Ovary (tissue), 9 donors: ENCODE data around the gene TRMT10B. TPM values are rescaled to one million over a fixed set of nuclear protein-coding genes. Genes with fewer than 3 reads are reported as not detected.

ENCODE experiments used
- DNase-seq, 5 donors: peaks; one replicate each; pipeline ENCODE4 v3.0.0-alpha.2; 2019 to 2020
- H3K27ac ChIP-seq, 2 donors: fragments of 200-600 bp; one replicate each; pipeline versions ENCODE4 v1.5.1 to v1.8.0; 2019 to 2022
- H3K27me3 ChIP-seq: fragments of 200-600 bp; one replicate; pipeline ENCODE4 v1.8.0; 2022
- H3K36me3 ChIP-seq: fragments of 200-600 bp; sonication (generic); one replicate; pipeline ENCODE4 v1.5.1; 2019
- H3K4me1 ChIP-seq: one replicate; pipeline ENCODE4 v1.8.1; 2013; ENCODE audit warnings: mild to moderate bottlenecking, moderate library complexity; ENCODE audit not compliant: insufficient read depth
- H3K4me3 ChIP-seq: fragments of 200-600 bp; sonication (generic); one replicate; pipeline ENCODE4 v1.5.1; 2017
- H3K9me3 ChIP-seq, 2 donors: fragments of 200-600 bp in 1 of 2; sonication (generic) in 1 of 2; one replicate each; pipeline versions ENCODE4 v1.5.1 to v1.8.1; 2013 to 2019; ENCODE audit warnings: mild to moderate bottlenecking in 1 of 2, moderate library complexity in 1 of 2
- EP300 ChIP-seq: sonication (generic); formaldehyde crosslinking; IDR thresholded peaks from one replicate; pipeline ENCODE4 v1.6.1; 2017; ENCODE audit warnings: antibody characterized with exemption
- POLR2A ChIP-seq: fragments of 450-650 bp; IDR thresholded peaks from one replicate; pipeline ENCODE4 v1.6.1; 2017; ENCODE audit warnings: antibody characterized with exemption, mild to moderate bottlenecking, moderate library complexity
- WGBS, 3 donors: extraction: QIAGEN DNeasy Blood & Tissue Kit in 1 of 3; methylation state at CpG; one replicate each; pipeline versions ENCODE4 v1.1.5 to v1.1.7; 2013 to 2017; 5-methylcytosine and 5-hydroxymethylcytosine counted together
- intact Hi-C, 4 donors: fragments of 100-400 bp; cut with DNase I; formaldehyde crosslinking; loops; one replicate each; pipeline versions ENCODE4 v1.11.0 to v1.15.1; 2022 to 2023
- polyA plus RNA-seq, 2 donors: library from polyadenylated mRNA; stranded (reverse); fragments of 200-250 nt in 1 of 2; fragments of 350-450 nt in 1 of 2; fragmentation: Illumina TruSeq in 1 of 2; extraction: RNeasy Lipid Tissue Mini Kit (QIAGEN cat#74804) in 1 of 2; gene quantifications; one replicate each; pipeline ENCODE4 v1.2.3, GENCODE V29; 2013 to 2014
- total RNA-seq, 7 donors: library from RNA; depleted of rRNA in 2 of 7; stranded (reverse); fragments of >200 nt in 2 of 7; fragmentation: NEBNext Ultra II Directional in 3 of 7; extraction: Animal tissue kit (Norgen Biotek cat#: 25700) in 3 of 7; gene quantifications; one replicate each; pipeline versions ENCODE4 v1.1.0 to v1.2.4, GENCODE V29; 2016 to 2023
- TF ChIP-seq, protein P1 (sequence below), 3 donors: fragments of 450-650 bp in 2 of 3; fragments of 200-600 bp in 1 of 3; IDR thresholded peaks; one replicate each; pipeline versions ENCODE4 v1.5.1 to v1.8.0; 2016 to 2022; ENCODE audit warnings: antibody characterized with exemption in 3 of 3, mild to moderate bottlenecking in 1 of 3
- donor health status: DM: no; HTN: no; CAD: no; lungs with moderate emphysema.
- donor health status: DM: no; HTN: no; CAD: no.
- donor health status: Bipolar disorder and iron deficiency.
- donor health status: DM: yes; HTN: yes; CAD: no.
- donor health status: DM: no; HTN: no; CAD: no.
- donor health status: DM: yes; HTN: yes; CAD: no.

The TRMT10B gene
- total and polyA plus RNA-seq, 9 donors = 6.7 to 13.6 (median 9.9) TPM

DNA sequence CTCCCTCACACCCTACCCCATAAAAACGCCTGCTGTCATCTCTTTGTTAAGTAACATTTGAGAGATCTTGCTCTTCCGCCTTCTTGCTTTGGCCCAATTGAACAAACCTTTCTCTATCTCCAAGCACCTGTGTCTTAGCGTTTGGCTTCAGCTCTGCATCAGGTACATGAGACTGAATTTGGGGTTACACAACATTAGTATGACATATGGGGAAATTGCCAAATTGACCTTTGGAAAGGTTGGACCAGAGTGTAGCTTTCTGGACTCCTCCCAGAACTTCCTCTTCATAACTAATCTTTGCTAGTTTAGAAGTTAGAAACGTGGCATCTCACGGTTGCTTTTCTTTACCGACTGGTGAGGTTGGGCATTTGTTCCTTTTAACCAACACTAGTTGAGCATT lies 34.7 kb downstream of the TRMT10B start:
- WGBS, 3 donors = 76 to 81% (median 79%) methylated on average over 6 of the region's 6 CpGs
- Histone ChIP-seq H3K36me3 (no peaks in the 10 kb centered on the region), H3K27ac (no peak overlapping the region), H3K4me3 (no peak overlapping the region), H3K4me1 (peaks cover 4% of the 10 kb centered on the region), H3K9me3 (no peaks in the 10 kb centered on the region), H3K27me3 (no peaks in the 10 kb centered on the region)
- no peak for DNase-seq
- intact Hi-C loops = loop anchor here in 2 of 4 donors (10.0 kb wide), 3 partner anchors 66 to 214 kb away; partner anchors contain the start of gene FBXO10 (in 1 of the 2)
- TF ChIP-seq EP300 (no peak), POLR2A (no peak)
- TF ChIP-seq, protein P1, sequence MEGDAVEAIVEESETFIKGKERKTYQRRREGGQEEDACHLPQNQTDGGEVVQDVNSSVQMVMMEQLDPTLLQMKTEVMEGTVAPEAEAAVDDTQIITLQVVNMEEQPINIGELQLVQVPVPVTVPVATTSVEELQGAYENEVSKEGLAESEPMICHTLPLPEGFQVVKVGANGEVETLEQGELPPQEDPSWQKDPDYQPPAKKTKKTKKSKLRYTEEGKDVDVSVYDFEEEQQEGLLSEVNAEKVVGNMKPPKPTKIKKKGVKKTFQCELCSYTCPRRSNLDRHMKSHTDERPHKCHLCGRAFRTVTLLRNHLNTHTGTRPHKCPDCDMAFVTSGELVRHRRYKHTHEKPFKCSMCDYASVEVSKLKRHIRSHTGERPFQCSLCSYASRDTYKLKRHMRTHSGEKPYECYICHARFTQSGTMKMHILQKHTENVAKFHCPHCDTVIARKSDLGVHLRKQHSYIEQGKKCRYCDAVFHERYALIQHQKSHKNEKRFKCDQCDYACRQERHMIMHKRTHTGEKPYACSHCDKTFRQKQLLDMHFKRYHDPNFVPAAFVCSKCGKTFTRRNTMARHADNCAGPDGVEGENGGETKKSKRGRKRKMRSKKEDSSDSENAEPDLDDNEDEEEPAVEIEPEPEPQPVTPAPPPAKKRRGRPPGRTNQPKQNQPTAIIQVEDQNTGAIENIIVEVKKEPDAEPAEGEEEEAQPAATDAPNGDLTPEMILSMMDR (IDR thresholded peaks at IDR 0.05) = no peak

DNA sequence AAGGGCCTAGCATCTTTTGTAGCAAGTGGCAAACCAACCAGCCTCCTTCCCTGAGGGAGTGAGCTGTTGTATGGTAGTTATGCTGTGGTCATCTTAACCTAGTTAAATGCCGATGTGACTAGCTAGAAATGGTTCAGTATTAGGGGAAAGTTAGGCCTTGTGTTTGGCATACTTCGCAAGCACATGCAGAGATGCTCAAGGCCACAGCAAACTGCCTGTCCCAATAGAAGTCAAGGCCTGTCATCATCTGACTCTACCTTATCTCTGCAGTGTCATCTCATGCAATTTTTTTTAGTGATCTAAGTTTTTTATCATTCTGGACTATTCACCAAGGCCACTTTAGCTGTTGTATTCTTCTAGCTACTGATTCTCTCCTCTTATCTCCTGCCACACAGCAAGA lies 36.5 kb downstream of the TRMT10B start:
- no peak for TF ChIP-seq POLR2A
- no peak for TF ChIP-seq EP300
- TF ChIP-seq, protein P1 (IDR thresholded peaks at IDR 0.05) = no peak
- no peak for DNase-seq
- 88 to 93% (median 92%) methylated on average over 2 of the region's 2 CpGs for WGBS, 3 donors
- Histone ChIP-seq H3K27me3 (no peaks in the 10 kb centered on the region), H3K9me3 (no peaks in the 10 kb centered on the region), H3K27ac (no peak overlapping the region), H3K36me3 (no peaks in the 10 kb centered on the region), H3K4me1 (no peaks in the 10 kb centered on the region), H3K4me3 (no peak overlapping the region)
- intact Hi-C loops = no loop called here

DNA sequence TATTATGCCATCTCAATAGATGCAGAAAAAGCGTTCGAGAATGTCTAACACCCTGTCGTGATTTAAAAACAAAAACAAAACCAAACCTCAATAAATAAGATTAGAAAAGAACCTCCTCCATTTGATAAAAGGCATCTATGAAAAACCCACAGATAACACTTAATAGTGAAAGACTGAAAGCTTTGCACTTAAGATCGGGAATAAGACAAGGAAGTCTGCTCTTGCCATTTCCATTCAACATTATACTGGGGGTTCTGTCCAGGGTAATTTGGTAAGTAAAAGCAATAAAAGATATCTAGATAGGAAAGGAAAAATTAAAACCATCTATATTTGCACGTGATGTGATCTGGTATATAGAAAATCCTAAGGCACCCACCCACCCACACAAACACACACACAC lies 38.5 kb downstream of the TRMT10B start:
- no peak overlapping the region for H3K27ac ChIP-seq
- no peak for DNase-seq
- intact Hi-C loops = no loop called here
- H3K9me3 ChIP-seq = no peaks in the 10 kb centered on the region
- TF ChIP-seq POLR2A (no peak), EP300 (no peak)
- TF ChIP-seq, protein P1 (IDR thresholded peaks at IDR 0.05) = no peak
- no peaks in the 10 kb centered on the region for H3K36me3 ChIP-seq
- WGBS, 3 donors = 82 to 86% (median 85%) methylated on average over 5 of the region's 5 CpGs
- no peak overlapping the region for H3K4me3 ChIP-seq
- no peaks in the 10 kb centered on the region for H3K27me3 ChIP-seq
- H3K4me1 ChIP-seq = no peaks in the 10 kb centered on the region

DNA sequence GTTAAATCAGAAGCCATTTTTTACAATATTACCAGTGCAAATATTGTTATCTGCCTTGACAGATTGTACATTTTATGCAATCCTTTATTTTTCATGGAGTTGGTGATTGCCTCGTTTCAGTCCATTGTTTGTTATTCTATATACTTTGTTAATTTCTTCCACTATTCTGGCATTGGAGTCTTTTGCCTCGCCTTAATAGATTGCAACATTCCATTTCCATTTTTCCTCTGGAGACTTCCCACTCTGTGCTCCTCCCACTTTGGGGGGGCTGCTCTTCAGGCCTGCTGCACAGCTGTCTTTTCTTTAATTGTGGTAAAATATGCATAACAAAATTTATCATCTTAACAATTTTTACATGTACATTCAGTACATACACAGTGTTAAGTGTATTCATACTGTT lies 42.6 kb downstream of the TRMT10B start:
- 47 to 58% (median 53%) methylated on average over 2 of the region's 2 CpGs for WGBS, 3 donors
- intact Hi-C loops = no loop called here

More for the DNA sequence above, 42.6 kb downstream of the TRMT10B start:
- H3K27ac ChIP-seq = no peak overlapping the region
- no peak overlapping the region for H3K4me3 ChIP-seq
- H3K27me3 ChIP-seq = no peaks in the 10 kb centered on the region
- no peaks in the 10 kb centered on the region for H3K36me3 ChIP-seq
- peaks cover 9% of the 10 kb centered on the region for H3K4me1 ChIP-seq
- DNase-seq = no peak
- TF ChIP-seq, protein P1 (IDR thresholded peaks at IDR 0.05) = no peak
- TF ChIP-seq POLR2A = no peak
- TF ChIP-seq EP300 = no peak
- H3K9me3 ChIP-seq = no peaks in the 10 kb centered on the region
